K562 (cell line): ENCODE results near the gene DDX50. TPM values are rescaled to one million over a fixed set of nuclear protein-coding genes. Genes with fewer than 3 reads are reported as not detected.
A peak's percentile ranks its signal among the peaks of the same experiment; 100 is the strongest.

ENCODE experiments used
- CREB5 ChIP-seq: fragments of 250-450 bp; sonication (Bioruptor Pico); IDR thresholded peaks from 2 replicates; pipeline ENCODE4 v1.5.0; 2020; ENCODE audit warnings: mild to moderate bottlenecking
- E4F1 ChIP-seq: fragments of 250-450 bp; sonication (Bioruptor Pico); IDR thresholded peaks from 2 replicates; pipeline ENCODE4 v1.5.0; 2021; ENCODE audit warnings: mild to moderate bottlenecking, borderline replicate concordance
- KAT8 ChIP-seq: fragments of 450-650 bp; IDR thresholded peaks from 2 replicates; pipeline ENCODE4 v1.6.1; 2016; ENCODE audit warnings: low read depth, mild to moderate bottlenecking
- SMARCC2 ChIP-seq: fragments of 450-650 bp; IDR thresholded peaks from 2 replicates; pipeline ENCODE4 v1.6.1; 2017; ENCODE audit warnings: antibody characterized with exemption, moderate library complexity, mild to moderate bottlenecking, low read depth
- TAF15 ChIP-seq: fragments of 200-400 bp; formaldehyde crosslinking; IDR thresholded peaks from 2 replicates; pipeline ENCODE4 v1.6.1; 2017; ENCODE audit warnings: mild to moderate bottlenecking, low read depth, low read length, moderate library complexity
- ZBTB2 ChIP-seq: fragments of 450-650 bp; IDR thresholded peaks from 2 replicates; pipeline ENCODE4 v1.6.1; 2016; ENCODE audit warnings: antibody characterized with exemption
- ZNF512 ChIP-seq: IDR thresholded peaks from 2 replicates; pipeline ENCODE4 v1.6.1; 2016; ENCODE audit warnings: missing genetic modification characterization, missing compliant biosample characterization
- polyA plus RNA-seq, 8 experiments: library from polyadenylated mRNA; depleted of rRNA in 4 of 8; stranded (reverse) in 5 of 8; unstranded in 3 of 8; fragments of >200 nt; fragmentation: Nextera tagmentation in 2 of 8; fragmentation: Illumina TruSeq in 1 of 8; extraction: Ambion mirVana in 2 of 8; extraction: Trizol in 1 of 8; gene quantifications; 2 replicates each; pipeline versions ENCODE4 v1.2.1 to v1.2.3, GENCODE V29; 2011 to 2014; ENCODE audit warnings: inconsistent platforms in 1 of 8, missing spikeins in 1 of 8
- total RNA-seq, 7 experiments: library from RNA; depleted of rRNA in 6 of 7; stranded (reverse); fragments of >200 nt in 6 of 7; fragmentation: Illumina TruSeq in 2 of 7; extraction: Trizol in 2 of 7; gene quantifications; 2 replicates each; pipeline versions ENCODE4 v1.2.1 to v1.2.3, GENCODE V29; 2011 to 2021; ENCODE audit warnings: low replicate concordance in 1 of 7

DDX50 gene
- total and polyA plus RNA-seq, 9 of the 15 experiments (the other 6 are each of a cell fraction or from before 2014, with no cell fraction given), result 36.7 to 86.8 (median 57.4) TPM

- TF ChIP-seq CREB5, result no peak
- peak; percentile 75 for TF ChIP-seq SMARCC2
- TF ChIP-seq KAT8, result no peak
- no peak for TF ChIP-seq TAF15
- TF ChIP-seq E4F1 (CRISPR knock-in tag), result no peak
- TF ChIP-seq ZNF512 (tag), result peak; percentile 42; the same call in 1 of the 2 replicates
- TF ChIP-seq ZBTB2, result no peak
Measured at GRCh38 chr10:68959695-68960527, 58.8 kb downstream of the DDX50 start (continued).
